ENCODE results near the gene ZNF407. TPM values are rescaled to one million over a fixed set of nuclear protein-coding genes. Genes with fewer than 3 reads are reported as not detected.
"Not testable (repeated sequence)": the region's sequence is repeated elsewhere in the genome, so short reads cannot be mapped to it uniquely, and the experiment has no call there.

The ZNF407 gene, protein sequence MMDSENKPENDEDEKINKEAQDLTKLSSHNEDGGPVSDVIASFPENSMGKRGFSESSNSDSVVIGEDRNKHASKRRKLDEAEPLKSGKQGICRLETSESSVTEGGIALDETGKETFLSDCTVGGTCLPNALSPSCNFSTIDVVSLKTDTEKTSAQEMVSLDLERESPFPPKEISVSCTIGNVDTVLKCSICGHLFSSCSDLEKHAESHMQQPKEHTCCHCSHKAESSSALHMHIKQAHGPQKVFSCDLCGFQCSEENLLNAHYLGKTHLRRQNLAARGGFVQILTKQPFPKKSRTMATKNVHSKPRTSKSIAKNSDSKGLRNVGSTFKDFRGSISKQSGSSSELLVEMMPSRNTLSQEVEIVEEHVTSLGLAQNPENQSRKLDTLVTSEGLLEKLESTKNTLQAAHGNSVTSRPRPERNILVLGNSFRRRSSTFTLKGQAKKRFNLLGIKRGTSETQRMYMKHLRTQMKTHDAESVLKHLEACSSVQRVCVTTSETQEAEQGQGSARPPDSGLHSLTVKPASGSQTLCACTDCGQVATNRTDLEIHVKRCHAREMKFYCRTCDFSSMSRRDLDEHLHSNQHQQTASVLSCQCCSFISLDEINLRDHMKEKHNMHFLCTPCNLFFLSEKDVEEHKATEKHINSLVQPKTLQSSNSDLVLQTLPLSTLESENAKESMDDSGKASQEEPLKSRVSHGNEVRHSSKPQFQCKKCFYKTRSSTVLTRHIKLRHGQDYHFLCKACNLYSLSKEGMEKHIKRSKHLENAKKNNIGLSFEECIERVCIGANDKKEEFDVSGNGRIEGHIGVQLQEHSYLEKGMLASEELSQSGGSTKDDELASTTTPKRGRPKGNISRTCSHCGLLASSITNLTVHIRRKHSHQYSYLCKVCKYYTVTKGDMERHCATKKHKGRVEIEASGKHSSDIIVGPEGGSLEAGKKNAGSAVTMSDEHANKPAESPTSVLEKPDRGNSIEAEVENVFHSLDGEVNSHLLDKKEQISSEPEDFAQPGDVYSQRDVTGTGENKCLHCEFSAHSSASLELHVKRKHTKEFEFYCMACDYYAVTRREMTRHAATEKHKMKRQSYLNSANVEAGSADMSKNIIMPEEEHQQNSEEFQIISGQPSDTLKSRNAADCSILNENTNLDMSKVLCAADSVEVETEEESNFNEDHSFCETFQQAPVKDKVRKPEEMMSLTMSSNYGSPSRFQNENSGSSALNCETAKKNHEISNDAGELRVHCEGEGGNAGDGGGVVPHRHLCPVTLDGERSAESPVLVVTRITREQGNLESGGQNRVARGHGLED (N-terminal part only)
- 27.2 TPM for total RNA-seq

DNA sequence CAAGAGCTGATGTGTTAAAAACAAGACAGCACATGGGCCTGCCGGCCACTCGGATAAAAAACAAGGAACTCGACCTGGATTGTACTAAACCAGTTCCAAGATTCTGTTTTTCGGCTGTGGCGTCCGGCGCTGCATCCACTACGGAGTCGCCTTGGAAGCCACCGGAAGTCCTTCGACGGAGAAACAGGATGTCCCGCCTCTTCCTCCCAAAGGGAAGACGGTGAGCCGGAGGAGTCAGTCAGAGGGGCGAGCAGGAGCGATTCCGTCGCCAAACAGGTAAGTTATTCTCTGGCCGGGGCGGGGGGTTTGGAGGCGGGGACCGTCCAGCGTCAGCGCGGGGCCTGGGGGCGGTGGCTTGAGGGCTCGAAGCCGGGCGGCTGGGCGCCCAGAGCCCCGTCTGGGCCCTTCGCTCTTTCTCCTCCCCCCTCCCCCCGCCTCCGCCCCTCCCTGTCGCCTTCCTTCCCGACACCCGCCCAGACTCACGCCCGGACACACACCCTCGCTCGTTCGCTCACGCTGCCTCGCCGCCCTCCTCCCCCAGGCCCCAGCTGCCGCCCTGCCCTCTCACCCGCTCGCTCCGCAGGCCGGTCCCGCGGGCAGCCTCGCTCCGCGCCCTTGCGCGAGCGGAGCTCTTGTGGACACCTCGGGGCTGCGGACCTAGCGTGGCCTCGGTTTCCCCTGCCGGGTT lies at the start of gene ZNF407:
TSS of gene ZNF407 (plus strand) at position 209 of the 688 bp plus-strand sequence. CDS start 33,150 bp downstream, outside the sequence.
- peak; percentile 92 for DNase-seq (ENCODE audit: low spot score)

DNA sequence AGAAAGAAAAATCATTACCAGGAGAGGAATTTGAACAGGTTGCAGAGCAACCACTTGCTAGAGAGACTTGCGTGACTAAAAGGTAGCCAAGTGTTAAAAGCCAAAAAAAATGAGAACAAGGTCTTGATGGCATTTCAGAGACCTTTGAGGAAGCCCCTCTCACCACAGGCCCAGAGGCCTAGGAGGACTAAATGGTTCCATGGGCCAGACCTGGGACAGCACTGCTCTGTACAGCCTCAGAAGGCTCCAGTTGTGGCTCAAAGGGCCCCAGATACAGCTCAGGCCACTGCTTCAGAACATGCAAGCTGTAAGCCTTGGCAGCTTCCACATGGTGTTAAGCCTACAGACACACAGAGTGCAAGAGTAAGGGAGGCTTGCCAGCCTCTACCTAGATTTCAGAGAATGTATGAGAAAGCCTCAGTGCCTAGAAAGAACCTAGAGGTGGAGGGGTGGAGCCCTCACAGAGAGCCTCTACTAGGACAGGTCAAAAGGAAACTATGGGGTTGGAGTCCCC lies 48.0 kb upstream of the ZNF407 start:
- DNase-seq (ENCODE audit: low spot score): no peak

DNA sequence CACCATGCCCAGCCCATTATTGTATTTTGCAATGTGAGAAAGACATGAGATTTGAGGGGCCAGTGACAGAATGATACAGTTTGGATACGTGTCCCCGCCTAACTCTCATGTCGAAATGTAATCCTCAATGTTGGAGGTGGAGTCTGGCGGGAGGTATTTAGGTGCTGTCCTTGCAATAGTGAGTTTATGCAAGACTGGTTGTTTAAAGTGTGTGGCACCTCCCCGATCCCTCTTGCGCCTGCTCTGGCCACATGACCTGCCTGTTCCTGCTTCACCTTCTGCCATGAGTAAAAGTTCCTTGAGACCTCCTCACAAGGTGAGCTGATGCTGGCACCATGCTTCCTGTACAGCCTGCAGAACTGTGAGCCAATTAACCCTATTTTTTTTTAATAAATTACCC lies 46.8 kb upstream of the ZNF407 start:
- DNase-seq (ENCODE audit: low spot score): no peak

DNA sequence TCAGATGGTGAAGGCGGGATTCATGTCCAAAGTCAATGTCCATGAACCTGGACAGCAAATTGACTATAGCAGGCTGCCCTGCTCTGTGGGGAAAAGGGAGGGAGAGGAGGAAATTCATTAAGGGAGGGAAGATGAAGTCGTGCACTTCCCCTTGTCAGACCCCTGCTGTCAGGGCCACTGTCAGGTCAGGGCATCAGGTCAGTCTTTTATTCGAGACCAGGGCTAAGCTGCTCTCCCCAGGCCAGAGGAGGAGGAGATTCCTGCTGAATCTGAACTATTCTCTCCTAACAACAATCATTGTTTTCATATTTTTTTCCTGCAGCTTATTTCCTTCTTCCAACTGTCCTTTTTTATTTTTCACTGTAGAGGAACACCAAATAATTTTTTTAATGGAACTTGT lies 46.2 kb upstream of the ZNF407 start:
- DNase-seq (ENCODE audit: low spot score): no peak

DNA sequence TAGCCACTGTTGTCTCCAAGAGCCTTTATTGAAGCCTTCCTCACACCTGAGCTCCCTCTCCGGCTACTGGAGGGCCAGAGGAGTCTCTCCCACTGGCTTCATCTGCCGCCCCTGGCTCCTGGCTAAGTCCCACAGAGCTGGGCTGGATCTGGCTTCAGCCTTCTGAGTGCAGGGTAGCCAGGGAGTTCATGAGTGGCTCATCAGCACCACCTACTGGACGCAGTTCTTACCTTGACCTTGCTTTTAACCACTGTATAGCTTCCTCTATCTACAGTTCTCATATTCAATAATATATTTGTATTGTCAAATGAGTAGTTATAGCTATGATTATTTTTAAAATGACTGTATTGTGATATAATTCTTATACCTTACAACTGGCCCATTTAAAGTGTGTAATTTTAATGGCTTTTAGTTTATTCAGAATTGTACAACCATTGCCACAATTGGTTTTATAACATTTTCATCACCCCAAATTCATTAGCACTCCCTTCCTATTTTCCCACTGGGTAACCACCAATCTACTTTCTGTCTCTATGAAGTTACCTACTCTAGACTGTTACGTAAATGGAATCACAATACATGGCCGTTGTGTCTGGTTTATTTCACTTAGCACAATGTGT lies 45.6 kb upstream of the ZNF407 start:
- DNase-seq (ENCODE audit: low spot score): peak; percentile 86

DNA sequence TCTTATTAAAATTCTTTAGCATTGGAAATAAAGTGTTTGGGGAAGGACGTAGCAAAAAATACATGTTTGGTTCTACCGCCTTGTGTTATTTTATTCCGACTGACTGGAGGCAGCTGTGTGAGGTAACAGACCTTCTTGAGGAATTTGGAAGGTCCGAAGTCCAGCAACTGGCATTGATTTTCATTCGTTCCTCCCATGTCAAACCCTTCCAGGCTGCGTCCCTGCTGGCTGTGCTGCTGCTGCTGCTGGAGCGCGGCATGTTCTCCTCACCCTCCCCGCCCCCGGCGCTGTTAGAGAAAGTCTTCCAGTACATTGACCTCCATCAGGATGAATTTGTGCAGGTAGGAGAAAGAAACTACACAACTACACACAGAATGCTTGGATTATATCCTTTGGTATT lies 41.5 kb upstream of the ZNF407 start:
- DNase-seq (ENCODE audit: low spot score): no peak

DNA sequence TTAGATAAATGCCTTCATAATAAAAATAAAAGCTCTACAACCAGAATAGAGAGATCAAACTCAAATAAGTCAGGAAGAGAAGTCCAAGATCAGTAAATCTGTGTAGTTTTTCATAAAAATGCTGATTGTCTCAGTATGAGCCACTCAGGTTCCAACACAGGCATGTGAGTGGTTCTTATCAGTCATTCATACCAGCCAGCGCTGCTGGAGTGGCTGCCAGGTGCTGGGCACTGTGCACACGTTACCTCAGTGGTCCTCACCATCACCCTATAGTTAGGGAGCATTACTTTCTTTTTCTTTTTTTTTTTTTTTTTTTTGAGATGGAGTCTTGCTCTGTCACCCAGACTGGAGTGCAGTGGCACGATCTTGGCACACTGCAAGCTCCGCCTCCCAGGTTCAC lies 39.6 kb upstream of the ZNF407 start:
- no peak for DNase-seq (ENCODE audit: low spot score)

DNA sequence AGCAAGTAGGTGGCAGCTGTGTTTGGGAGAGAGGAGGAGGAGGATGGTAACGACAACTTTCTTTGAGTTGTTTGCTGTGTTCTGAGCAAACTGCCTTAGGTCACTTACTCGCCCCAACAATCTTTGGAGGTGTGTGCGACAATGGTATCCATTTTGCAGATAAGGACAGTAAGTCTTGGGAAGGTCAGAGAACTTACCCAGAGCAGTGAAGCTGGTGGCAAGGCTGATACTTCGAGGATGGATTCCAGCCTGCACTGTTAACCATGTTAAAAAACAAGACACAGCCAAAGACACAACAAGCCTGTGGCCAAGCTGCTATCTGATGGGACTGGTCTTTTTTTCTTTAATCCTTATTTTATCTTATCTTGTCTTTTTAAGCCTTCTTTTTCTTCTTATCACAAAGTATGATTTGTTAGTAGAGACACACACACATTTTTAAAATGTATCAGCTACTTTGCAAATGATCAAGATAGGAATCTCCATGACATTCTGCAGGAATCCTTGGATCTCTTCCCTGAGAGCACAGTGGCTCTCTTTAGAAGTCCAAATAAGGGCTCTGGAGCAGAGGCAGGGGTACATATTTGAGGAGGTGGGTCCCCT lies 35.4 kb upstream of the ZNF407 start:
- DNase-seq (ENCODE audit: low spot score): no peak

DNA sequence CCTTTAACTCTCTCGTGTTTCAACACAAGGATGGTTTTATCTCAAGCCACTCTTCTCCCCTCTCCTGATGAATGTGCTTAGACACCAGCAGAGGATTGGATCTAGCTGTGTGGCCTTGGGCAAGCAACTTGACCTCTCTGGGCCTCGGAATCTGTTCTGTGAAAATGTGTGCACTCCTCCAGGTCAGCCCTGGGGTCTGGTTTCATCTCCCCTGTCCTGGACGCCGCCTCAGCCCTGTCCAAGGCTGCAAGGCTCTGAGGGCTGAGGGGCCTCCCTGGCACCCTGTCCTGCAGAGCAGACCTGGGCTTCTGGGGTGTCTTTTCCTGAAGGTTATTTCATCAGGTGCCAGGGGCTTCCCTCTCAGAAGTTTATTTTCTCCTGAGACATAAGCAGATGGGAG lies 34.9 kb upstream of the ZNF407 start:
- DNase-seq (ENCODE audit: low spot score): no peak

DNA sequence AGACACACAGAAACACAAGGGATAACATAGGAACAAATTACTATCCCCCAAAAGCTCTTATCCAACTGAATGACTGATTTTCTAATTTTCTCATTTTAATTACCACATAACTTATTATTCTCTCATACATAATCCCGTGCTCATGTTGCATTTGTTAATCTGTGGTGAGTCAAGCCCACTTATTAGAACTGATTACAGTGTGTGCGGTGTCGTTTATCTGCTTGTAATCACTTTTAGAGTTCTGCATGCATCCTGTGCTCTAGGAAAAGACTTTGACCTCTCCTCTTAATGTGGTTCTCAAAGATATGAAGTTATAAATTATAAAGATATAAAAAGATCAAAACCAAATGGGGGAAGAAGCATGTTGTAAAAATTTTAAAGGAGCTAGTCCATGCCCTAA lies 33.7 kb upstream of the ZNF407 start:
- DNase-seq (ENCODE audit: low spot score): no peak

DNA sequence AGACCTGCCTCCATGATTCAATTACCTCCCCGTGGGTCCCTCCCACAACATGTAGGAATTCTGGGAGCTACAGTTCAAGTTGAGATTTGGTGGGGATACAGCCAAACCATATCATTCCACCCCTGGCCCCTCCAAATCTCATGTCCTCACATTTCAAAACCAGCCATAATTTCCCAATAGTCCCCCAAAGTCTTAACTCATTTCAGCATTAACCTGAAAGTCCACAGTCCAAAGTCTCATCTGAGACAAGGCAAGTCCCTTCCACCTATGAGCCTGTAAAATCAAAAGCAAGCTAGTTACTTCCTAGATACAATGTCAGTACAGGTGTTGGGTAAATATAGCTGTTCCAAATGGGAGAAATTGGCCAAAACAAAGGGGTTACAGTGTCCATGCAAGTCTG lies 32.5 kb upstream of the ZNF407 start:
- not testable (repeated sequence) for DNase-seq (ENCODE audit: low spot score)

DNA sequence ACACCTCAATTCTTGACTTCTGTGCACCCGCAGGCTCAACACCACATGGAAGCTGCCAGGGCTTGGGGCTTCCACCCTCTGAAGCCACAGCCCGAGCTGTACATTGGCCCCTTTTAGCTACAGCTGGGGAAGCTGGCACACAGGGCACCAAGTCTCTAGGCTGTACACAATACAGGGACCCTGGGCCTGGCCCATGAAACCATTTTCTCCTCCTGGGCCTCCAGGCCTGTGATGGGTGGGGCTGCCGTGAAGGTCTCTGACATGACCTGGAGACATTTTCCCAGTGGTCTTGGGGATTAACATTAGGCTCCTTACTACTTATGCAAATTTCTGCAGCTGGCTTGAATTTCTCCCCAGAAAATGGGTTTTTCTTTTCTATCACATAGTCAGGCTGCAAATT lies 31.7 kb upstream of the ZNF407 start:
- not testable (repeated sequence) for DNase-seq (ENCODE audit: low spot score)

DNA sequence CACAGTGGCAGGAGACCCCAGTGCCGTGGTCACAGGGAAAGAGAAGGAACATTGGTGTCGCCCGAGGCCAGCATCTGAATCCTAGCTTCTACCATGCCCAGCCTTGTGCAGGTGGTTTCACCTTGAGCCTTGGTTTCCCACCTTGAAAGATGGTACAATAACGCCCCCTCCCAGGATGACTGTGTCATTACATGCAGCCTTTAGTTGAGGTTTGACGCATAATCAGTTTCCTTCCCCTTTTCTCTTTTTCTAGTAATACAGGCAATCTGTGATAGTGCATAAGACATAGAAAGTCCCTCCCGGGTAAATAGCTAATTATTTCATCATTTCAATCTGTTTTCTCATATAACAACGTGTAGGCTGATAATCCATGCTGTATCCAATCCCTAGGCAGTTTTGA lies 29.8 kb upstream of the ZNF407 start:
- DNase-seq (ENCODE audit: low spot score): no peak

DNA sequence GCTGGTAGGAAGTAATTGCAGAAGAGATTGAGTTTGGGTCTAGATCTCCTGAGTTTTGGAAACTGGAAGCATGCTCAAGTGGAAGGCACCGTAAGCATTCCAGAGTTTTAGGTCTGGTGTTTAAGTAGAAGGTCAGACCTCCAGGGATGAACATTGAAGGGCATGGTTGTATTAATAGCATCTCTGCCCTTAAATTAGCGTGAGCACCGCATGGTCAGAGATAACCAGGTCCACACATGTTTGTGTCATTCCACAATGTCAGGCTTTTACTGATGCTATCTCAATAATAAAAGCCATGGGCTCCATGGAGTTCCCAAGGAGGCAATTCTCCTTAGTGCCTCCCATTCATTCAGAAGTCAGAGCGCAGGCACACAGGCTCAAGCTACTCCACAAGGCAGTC lies 28.3 kb upstream of the ZNF407 start:
- DNase-seq (ENCODE audit: low spot score): no peak

DNA sequence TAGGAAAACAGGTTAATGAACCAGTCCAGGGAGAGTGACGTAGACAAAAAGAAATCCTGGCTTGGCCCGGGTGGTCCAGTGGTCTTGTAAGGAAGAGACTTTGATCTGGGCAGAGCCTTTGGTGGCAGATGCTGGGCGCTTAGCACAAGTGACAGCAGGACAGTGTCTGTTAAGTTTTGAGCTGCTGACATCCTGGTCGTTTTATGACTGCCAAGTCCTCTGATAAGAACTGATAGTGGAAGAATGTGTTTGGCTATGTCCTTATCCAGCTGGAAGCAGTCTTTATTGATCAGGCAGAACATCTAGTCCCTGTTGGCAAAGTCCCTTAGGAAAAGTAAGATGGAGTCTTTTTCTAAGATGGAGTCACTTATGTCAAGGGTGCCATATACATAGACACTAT lies 27.4 kb upstream of the ZNF407 start:
- no peak for DNase-seq (ENCODE audit: low spot score)

DNA sequence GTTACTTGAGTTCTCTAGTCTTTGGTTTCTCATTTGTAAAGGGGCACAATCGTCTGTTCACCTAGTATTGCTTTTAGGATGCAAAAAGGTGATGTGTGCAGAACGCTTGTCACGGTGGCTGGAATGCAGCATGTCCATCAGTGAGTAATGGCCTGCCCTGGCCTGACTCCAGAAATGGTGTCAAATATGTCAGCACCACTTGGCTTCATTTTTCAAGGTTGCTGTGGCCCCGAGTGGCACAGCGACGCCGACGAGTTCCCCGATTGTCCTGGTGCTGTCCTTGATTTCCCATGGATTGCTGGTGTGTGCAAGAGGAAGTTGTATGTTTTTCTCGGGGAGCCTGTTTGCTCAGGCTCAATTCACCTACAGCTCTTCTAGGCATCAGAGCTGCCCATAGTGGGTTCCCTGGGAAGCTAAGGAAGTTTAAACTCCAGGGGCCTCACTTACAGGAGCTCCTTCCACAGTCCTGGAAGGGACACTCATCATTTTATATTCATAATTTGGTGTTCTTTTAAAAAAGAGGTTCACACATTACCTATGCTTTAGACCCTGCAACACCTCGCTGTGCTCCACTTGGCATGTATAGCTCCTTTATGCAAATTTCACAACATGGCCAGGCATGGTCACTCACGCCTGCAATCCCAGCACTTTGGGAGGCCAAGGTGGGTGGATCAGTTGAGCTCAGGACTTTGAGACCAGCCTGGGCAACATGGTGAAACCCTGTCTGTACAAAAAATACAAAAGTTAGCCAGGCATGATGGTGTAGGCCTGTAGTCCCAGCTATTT lies 25.6 kb upstream of the ZNF407 start:
- no peak for DNase-seq (ENCODE audit: low spot score)

DNA sequence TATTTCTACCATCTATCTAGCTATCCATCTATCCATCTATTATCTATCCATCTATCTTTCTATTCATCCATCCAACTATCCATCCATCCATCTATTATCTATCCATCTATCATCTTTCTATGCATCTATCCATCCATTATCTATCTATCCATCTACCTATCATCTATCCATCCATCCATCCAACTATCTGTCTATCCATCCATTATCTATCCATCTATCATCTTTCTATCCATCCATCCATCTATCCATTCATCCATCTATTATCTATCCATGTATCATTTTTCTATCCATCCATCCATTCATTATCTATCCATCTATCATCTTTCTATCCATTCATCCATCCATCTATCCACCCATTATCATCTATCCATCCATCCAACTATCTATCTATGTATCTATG lies 24.6 kb upstream of the ZNF407 start:
- DNase-seq (ENCODE audit: low spot score): no peak

DNA sequence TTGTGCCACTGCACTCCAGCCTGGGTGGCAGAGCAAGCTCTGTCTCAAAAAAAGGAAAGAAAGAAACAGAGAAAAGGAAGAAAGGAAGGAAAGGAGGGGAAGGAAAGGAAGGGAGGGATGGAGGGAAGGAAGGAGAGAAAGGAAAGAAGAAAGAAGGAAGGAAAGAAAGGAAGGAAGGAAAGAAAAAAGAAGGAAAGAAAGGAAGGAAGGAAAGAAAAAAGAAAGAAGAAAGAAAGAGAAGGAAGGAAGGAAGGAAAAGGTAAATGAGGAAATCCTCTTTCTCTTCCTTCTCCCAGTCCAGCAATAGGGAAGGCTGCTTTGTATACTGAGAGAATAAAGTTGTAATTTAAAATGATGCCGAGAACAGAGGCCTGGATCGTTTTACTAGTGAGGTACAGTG lies 22.8 kb upstream of the ZNF407 start:
- no peak for DNase-seq (ENCODE audit: low spot score)

DNA sequence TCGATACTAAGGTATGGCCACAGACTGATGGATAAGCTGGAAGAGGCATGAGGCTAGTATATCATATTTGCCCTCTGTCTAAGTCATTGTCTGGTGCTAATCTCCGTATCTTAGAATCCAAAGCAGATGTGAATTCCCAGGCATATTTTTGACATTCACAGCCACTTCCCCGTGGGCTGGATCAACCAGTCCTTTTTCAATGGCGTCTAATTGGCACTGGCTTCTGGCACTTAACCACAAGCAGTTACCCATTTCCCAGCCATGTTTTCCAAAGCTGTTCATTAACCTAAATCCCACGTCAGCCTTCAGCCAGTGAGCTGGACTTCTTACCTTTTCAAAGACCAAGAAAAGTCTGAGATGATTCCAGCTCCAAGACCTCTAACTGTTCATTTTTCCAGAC lies 20.7 kb upstream of the ZNF407 start:
- DNase-seq (ENCODE audit: low spot score): no peak
